ENCODE results near the gene RHOC.

Gene RHOC

GRCh38 chr1:112677501-112677900 lies 29.4 kb downstream of the RHOC start:
- DNase-seq (ENCODE audit: low read depth), result no peak

GRCh38 chr1:112676543-112676942 lies 30.4 kb downstream of the RHOC start:
- DNase-seq (ENCODE audit: low read depth), result no peak

GRCh38 chr1:112675728-112676381 lies 31.1 kb downstream of the RHOC start:
- DNase-seq (ENCODE audit: low read depth), result peak; percentile 42

- peak; percentile 47 for DNase-seq (ENCODE audit: low read depth)
Measured at GRCh38 chr1:112674986-112675727, 31.8 kb downstream of the RHOC start.

- DNase-seq (ENCODE audit: low read depth), result peak; percentile 81
Measured at GRCh38 chr1:112674440-112674985, 32.4 kb downstream of the RHOC start, which contains the start of gene MOV10. MOV10 (plus strand) TSS chr1:112674659; CDS start chr1:112674913, 254 bp downstream.

- peak; percentile 71 for DNase-seq (ENCODE audit: low read depth)
Measured at GRCh38 chr1:112673592-112674439, 33.1 kb downstream of the RHOC start.

GRCh38 chr1:112672842-112673241 lies 34.1 kb downstream of the RHOC start:
- no peak for DNase-seq (ENCODE audit: low read depth)

- no peak for DNase-seq (ENCODE audit: low read depth)
Measured at GRCh38 chr1:112672009-112672408, 34.9 kb downstream of the RHOC start.

- no peak for DNase-seq (ENCODE audit: low read depth)
Measured at GRCh38 chr1:112666946-112667345, 40.0 kb downstream of the RHOC start.

GRCh38 chr1:112665857-112666256 lies 41.1 kb downstream of the RHOC start:
- no peak for DNase-seq (ENCODE audit: low read depth)

- DNase-seq (ENCODE audit: low read depth), result no peak
Measured at GRCh38 chr1:112651205-112651604, 55.7 kb downstream of the RHOC start.

All from EH (cell line).